HG03025 (cell line): ENCODE data around the gene AGPAT4.
"Not testable (repeated sequence)": the region's sequence is repeated elsewhere in the genome, so short reads cannot be mapped to it uniquely, and the experiment has no call there.

Experiments used
- ATAC-seq: cut with Tn5 transposase; IDR thresholded peaks from one replicate; pipeline ENCODE4 v1.9.1; 2021; ENCODE audit warnings: mild to moderate bottlenecking, moderate library complexity; ENCODE audit not compliant: unreplicated experiment, low FRiP score

AGPAT4 gene, protein sequence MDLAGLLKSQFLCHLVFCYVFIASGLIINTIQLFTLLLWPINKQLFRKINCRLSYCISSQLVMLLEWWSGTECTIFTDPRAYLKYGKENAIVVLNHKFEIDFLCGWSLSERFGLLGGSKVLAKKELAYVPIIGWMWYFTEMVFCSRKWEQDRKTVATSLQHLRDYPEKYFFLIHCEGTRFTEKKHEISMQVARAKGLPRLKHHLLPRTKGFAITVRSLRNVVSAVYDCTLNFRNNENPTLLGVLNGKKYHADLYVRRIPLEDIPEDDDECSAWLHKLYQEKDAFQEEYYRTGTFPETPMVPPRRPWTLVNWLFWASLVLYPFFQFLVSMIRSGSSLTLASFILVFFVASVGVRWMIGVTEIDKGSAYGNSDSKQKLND

DNA sequence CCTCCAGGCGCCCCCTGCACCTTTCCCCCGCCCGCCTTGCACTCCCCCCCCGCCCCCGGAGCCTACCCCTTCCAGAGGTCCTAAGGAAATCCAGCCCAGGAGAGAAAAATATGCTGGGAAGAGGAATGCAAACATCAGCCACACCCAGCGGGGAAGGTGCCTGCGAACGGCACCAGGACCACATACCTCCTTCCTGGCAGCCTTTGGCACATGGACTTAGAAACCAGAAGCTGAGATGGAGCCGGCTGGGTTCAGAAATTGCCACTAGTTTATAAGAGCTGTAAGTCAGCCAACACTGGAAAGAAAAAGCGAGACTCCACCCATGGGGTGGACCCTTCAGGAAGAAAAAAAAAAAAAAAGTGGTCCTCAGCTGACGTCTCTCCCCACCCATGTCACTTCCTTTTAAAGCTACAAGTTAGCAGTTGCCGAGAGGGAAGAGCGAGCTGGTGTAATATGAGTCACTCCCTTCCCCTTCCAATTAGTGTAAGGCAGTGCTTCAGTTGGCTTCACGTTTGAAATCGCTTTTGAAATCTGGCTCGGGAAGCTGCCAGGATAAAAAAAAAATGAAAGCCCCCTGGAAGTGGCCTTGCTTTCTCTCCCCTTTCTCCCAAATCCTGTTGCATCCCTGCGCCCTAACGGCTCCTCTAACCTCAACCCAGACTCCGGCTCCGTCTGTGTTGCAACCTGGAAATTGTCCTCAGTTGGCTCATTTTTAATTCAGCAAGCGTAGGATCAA, at the start of gene AGPAT4:
Gene AGPAT4, minus strand, starts transcription at position 310 of the 736 bp plus-strand sequence. CDS start 41,848 bp downstream, outside the sequence.
- peak; percentile 98 for ATAC-seq

DNA sequence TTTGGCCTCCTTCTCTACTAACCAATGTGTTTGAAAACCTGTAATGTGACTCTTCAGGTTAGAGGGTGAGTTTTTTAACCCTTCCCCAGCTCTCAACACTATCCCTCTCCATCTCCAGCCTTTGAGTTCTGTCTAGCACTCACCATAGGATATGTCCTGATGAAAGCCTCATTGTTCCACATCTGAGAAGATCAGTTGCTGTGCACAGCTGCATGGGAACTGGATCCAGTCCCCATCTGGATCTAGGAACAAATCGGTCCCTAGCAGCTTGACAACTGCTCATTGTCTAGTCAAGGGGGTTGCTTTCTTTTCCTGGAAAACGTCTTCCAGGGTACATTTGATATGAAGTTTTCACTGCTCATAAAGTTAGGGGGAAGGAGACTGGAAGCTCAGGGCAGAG, 45.4 kb upstream of the AGPAT4 start:
- ATAC-seq, result no peak

DNA sequence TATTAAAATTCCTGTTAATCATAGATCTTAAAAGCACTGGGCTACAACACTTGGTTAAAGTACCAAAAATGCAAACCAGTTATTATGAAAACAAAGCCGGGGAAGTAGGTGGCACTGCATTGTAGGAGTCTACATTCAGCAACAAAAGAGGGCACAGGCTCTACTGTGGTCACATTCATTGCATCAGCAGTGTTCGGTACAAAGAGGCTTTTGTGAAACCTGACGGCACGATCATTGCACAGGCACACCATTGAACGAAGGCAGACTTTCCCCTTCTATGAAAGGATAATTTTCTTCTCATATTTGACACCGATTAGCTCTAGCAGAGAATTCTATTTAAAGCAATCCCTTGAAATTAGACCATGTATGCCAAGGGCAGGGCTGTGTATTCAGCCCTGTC, 44.6 kb upstream of the AGPAT4 start:
- no peak for ATAC-seq

DNA sequence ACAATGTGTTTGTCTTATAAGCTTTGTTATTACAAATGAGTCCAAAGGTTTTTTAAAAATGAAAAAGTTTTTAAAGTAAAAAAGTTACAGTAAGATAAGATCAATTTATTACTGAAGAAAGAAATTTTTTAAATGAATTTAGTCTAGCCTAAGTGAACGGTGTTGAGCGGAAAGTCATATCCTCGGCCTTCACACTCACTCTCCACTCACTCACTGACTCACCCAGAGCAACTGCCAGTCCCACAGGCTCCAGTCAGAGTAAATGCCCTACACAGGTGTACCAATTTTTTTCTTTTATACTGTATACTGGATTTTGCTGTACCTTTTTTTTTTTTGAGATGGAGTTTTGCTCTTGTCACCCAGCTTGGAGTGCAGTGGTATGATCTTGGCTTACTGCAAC, 42.7 kb upstream of the AGPAT4 start:
- ATAC-seq, result no peak

DNA sequence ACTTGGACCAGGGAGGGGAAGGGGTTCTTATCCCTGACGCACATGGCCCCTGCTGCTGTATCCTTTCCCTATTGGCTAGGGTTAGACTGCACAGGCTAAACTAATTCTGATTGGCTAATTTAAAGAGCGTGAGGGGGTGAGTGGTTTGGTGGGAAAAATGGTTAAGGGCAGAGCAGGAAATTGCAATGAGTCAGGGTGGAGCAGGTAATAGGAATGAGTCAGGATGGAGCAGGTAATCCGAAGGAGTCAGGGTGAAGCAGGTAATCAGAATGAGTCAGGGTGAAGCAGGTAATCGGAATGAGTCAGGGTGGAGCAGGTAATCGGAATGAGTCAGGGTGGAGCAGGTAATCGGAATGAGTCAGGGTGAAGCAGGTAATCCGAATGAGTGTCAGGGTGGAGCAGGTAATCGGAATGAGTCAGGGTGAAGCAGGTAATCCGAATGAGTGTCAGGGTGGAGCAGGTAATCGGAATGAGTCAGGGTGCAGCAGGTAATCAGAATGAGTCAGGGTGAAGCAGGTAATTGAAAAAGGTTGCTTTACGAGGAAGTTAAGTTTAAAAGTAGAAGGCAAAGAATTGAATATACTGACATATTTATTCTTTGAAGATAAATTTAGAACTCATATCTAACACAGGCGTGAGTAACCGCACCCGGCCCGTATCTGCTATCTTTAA, 41.5 kb upstream of the AGPAT4 start:
- not testable (repeated sequence) for ATAC-seq

DNA sequence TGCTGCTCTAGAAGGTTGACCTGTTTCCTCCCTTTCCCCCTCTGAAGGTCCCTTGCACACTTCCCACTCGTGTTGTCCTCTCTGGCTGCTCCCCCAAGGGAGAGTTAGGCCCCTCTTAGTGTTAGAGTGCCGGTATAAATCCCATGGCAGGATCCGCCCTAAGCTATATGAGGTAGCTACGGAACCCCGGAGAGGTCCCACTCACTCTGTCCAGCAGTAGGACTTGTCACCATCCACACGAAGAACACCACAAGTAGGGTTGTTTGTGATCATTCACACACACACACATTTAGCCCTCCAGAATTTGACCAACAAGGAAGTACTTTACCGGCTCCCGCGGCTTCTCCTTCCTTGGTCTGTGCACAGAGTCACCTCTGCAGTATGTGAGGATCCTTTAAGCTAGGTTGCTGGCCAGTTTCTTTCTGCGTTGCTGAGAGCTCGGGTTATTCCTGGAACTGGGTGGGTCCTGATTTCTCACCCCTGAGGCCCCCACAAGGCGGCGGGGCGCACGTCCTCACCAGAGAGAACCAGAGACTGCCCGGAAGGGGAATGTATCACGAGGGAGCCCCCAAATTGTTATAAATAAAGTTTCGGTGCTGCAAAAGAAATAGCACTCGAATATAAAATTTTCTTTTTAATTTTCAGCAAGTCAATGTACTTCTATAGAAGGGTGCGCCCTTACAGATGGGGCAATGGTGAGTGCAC, 40.8 kb upstream of the AGPAT4 start:
- ATAC-seq, result not testable (repeated sequence)

DNA sequence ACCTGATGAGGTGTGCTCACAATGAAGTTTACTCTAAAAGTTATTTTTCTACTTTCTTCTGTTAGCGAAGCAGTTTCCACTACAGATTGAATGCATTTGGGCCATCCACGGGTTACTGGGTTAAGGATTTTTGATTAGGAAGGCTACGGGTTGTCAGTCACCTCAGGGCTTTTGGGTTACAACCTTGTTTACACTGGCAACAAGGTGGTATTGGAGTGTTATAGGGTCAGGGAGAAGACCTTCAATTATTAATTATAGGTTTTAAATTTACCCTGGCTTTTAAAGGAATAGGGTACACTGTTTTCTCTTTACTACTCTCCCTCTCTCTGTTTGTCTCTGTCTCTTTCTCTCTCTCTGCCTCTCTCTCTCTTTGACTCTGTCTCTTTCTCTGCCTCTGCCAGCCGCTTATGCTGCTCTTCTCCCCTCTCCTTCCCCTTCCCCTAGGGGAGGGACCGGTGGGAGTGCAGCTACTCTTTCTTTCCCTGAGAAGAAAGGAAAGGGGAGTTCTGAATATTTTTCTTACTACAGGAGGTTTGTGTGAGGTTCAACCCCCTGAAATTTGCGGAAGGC, 40.2 kb upstream of the AGPAT4 start:
- ATAC-seq, result no peak

DNA sequence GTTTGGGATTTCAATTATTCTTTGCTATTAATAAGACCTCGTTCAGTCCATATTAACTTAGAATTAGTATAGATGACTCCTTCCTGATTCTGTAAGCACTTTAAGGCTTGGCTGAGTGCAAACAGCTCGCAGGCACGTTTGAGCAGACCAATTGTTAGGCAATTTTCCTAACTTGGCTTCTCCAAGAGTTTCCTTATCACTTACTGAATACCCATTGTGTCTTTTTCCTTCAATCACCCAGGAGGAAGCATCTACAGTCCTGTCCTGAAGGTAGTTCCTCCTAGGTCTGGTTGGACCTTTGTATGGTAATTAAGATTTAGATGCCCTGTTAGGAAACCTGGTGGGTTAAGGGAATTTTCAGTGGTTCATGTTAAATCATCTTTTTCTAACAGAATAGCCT, 39.6 kb upstream of the AGPAT4 start:
- not testable (repeated sequence) for ATAC-seq

DNA sequence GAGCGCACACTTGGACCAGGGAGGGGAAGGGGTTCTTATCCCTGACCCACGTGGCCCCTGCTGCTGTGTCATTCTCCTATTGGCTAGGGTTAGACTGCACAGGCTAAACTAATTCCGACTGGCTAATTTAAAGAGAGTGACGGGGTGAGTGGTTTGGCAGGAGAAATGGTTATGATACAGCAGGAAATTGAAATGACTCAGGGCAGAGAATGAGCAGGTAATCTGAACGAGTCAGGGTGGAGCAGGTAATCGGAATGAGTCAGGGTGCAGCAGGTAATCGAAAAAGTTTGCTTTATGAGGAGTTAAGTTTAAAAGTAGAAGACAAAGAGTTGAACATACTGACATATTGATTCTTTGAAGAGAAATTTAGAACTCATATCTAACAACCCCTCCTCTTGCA, 35.9 kb upstream of the AGPAT4 start:
- ATAC-seq, result not testable (repeated sequence)

DNA sequence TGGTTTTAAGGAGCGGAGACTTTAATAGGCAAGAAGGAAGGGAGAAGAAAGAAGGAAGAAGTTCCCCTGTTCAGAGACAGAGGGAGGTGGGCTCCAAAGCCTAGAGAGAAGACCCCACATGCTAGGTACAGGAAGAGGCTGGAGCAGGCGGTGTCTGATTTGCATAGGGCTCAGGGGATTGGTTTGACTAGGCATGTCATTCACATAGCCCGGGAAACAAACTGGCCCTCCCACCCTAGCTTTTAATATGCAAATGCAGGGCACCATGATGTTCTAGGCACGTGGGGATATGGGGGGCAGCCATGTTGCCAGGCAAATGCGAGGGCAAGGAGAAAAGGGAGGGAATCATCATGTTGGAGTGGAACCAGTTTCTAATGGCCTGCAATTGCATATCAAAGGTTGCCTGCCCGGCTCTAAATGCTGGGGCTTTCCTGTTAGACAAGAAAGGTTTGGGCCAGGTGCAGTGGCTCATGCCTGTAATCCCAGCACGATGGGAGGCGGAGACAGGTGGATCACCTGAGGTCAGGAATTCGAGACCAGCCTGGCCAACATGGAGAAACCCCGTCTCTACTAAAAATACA, 34.3 kb upstream of the AGPAT4 start:
- no peak for ATAC-seq

DNA sequence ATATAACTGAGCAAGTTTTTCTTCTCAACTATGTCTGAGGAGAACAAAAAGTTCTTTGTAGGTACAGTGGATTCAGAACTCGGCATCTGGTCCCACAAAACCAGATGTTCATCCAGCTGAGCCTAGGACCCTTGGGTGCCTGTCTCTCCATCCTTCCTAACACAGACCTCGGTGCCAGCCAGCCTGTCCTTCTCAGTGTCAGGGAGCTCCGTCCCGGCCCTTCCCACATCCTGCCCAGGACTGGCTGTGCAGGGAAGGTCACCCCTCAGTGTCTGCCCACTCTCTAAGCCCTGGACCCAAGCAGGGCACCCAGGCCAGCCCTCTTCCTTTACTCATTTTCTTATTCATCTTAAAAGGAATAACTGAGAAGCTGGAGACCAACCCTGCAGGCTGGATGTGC, 32.0 kb upstream of the AGPAT4 start:
- ATAC-seq, result no peak

DNA sequence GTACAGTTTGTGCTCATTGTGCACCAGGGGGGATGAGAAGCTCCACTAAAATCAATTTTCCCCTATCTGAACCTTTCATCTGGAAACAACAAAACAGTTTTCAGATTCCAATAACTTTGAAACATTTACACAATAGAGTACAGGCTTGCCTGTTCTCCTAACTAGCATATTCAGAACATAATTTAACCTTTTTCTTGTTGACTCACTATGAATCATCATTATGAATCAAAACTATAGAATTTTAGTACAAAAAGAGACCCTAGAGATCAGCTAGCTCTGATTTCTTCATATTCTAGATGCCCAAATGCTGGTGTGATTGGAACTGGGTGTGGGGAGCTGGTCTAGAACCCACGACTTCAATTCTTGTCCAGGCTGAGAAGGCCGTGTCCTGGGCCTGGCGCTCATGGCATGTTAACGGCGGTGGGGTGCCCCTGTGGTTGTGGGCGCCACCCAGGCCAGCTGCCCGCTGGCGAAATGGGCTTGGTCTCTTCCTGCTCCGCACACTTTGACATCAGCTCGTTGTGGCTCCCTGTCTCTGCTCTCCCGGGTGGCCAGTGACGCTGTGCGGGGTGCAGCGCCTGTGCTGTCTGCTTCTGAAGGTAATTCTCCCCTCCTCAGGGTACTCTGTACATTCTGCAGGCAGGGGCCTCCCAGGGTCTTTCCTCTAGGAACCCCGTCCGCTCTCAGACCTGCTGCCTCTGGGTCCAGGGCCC, 29.9 kb upstream of the AGPAT4 start:
- no peak for ATAC-seq

DNA sequence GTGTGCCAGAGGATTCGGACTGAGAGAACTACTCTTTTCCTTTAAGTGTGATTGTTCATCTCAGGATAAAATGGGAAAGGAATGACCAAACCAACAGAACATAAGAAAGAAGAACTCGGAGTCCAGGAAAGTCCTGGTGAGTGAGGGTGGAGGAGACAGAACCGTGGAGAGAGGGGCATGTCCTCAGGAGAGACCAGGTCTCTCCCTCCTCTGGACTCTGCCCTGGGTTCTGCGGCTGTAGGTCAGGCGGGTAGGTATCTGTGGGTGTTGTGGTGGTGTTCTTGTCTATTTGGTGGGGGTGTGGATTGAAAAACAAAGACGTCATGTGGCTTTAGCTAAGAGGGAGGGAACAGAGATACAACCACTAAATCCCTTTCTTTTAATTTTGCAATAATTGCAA, 29.1 kb upstream of the AGPAT4 start:
- ATAC-seq, result no peak

DNA sequence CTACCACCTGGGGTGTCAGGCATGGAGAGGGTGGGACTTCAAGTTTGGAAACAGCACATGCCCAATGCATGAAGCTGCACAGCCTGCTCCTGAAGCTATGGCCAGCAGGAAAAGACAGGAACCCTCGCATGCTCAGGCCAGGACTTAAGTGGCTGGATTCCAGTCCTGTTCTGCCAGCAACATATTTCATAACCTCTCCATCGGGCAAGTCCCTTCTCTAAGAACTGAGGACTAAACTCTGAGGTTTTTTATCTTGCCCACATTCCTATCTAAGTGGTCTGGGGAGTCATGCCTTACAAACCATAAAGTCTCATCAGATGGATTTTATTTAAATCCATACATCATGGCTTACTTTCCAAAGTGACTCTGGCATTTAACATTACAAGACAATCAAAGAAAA, 27.5 kb upstream of the AGPAT4 start:
- ATAC-seq, result no peak

DNA sequence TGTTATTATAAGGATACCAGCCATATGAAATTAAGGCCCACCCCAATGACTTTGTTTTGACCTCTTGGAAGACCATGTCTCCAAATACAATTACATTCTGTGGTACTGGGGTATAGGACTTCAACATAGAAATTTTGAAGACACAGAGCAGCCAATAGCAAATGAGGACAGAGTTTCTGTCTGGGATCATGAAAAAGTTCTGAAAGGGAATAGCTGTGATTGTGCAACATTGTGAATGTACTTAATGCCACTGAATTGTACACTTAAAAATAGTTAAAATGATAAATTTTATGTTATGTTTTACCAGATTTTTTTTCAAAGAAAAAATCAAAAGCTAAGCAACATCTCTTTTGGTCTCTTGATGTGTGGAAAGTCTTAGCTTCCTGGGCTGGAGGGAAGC, 27.0 kb upstream of the AGPAT4 start:
- ATAC-seq, result no peak

DNA sequence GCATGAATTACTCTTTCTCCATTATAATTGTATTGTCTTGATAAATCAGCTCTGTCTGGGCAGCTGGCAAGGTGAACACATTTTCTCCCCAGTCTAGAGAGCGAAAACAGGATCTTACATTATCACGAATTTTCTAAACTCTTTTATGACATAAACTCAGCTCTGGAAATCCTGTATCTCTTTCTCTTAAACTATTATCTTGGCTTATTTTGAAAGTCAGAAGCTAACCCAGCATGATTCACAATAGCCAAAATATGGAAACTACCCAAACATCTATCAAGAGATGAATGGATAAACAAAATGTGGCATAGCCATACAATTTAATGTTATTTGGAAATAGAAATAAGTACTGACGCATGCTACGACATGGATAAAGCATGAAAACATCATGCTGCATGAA, 25.9 kb upstream of the AGPAT4 start:
- no peak for ATAC-seq

DNA sequence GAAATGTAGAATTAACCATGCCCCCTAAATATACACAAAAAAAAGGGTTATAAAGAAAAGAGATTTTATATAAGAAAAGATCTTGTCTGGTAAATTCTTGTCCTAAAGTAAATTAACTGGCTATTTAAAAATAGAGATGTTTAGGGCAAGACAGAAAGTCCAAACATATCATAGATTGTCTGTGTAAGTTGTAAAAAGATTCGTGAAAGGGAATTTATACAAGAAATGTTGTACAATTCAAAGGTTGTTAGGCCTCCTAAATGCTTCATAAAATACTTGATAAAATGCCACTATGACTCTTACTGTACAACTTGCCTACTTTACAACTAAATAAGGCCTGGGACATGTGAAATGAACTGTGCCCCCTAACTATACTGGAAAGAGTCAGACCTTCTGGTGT, 21.9 kb upstream of the AGPAT4 start:
- no peak for ATAC-seq

DNA sequence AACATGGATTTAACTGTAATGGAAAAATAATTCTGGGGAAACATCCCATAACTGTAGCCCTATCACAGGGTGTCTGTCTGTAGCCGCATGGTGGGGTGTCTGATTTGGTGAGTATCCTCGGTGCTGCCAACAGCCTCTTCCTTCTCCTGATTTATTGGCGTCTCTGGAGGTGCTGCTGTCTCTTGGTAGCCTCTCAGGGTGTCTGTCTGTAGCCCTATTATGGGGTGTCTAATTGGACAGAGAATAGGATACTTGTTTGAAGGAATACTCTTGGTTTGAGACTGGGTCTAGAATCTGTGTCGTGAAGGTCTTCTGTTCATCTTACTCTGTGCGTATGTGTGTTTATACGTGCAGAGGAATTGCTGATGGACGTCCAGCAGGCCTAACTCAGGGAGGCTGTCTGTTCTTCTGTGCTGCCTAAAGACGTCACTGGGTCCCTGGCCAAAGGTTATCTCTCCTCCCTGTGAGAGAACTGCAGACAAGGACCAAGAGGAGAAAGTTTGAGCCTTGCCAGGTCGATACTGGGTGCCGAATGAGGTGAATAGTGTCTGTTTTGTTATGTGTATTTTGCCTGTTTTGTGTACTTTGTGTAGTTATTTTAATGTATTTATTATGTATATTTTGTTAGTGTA, 18.9 kb upstream of the AGPAT4 start:
- no peak for ATAC-seq

DNA sequence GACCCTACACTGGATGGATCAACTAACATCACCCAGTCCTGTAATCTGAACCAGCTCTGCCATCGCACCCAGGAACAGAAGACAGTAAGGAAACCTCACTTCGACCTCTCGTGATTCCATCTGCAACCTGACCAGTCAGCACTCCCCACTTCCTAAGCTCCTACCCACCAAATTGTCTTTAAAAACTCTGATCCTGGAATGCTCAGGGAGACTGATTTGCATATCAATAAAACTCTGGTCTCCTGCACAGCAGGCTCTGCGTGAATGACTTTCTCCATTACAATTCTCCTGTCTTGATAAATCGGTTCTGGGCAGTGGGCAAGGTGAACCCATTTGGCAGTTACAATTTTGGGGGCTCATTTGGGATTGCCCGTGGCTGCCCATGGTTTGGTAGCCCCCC, 18.3 kb upstream of the AGPAT4 start:
- no peak for ATAC-seq
